ENCODE measurements around the gene IGF1R. TPM values are rescaled to one million over a fixed set of nuclear protein-coding genes. Genes with fewer than 3 reads are reported as not detected.

Gene IGF1R
- total and polyA plus RNA-seq, 2 of the 8 experiments (the other 6 are each of a cell fraction or from before 2014, with no cell fraction given): 32.9 to 109 TPM

DNA sequence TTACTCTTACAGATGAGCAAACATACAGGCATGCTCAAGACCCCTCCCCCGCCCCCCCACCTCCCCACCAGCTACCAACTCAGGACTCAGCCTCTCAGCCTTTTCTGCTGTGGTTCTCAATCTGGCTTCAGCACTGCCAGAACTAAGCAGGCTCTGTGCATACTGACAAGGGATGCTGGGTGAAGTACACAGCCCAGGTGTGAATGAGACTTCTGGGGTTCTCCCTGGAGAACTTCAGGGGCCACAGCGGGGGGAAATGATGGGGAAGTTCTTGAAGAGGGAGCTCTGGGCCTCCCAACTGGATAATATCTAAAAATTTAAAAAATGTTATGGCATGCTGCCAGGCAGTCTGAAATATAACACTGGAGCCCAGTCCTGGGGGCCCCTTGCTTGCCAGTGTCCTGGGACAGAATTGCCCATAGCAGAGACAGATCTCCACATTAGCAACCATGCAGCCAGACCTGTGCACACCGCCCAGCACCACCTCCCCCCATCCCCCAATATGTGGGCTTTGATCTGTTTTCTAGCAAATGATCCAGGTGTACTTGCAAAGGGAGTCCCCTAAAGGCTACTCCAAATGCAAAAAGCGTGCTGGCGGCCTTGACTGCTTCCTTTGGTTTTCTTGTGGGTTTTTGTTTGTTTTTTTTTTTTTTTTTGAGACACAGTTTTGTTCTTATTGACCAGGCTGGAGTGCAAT is 317.9 kb downstream of the IGF1R start:
- 75% methylated on average over 5 of the region's 5 CpGs; no CpG with 5 or more reads in 1 of the 2 experiments for WGBS, 2 experiments (ENCODE audit: extremely low coverage in 1 of 2, insufficient coverage in 1 of 2, insufficient read length in 1 of 2, insufficient replicate concordance in 2 of 2, low coverage in 1 of 2, low lambda C conversion rate in 2 of 2, missing lambda C conversion rate in 1 of 2)

More for the DNA sequence above, 317.9 kb downstream of the IGF1R start:
- no peak for FAIRE-seq
- Histone ChIP-seq H2AK5ac (ENCODE audit: low read depth, low read length) (no peak overlapping the region), H3K14ac (ENCODE audit: insufficient read length) (no peak overlapping the region), H3K56ac (replicated peaks; ENCODE audit: insufficient read length, low read depth, low read length) (no peak overlapping the region), H3K4me1 (replicated peaks in 1 of 4; ENCODE audit: control insufficient read depth in 3 of 4, insufficient read depth in 4 of 4, low read length in 3 of 4) (no peaks in the 10 kb centered on the region; a peak in 1 of 7 replicates), H2BK120ac (replicated peaks; ENCODE audit: low read depth, low read length) (no peak overlapping the region), H4K5ac (ENCODE audit: insufficient read length, low read depth, low read length) (no peak overlapping the region), H3K27ac (ENCODE audit: low read depth, low read length) (no peak overlapping the region), H3K9ac (replicated peaks in 1 of 4; ENCODE audit: extremely low read depth in 1 of 4, low read depth in 3 of 4, low read length in 3 of 4) (no peak overlapping the region), H4K91ac (replicated peaks; ENCODE audit: insufficient read length, low read length) (no peak overlapping the region), H2AFZ (ENCODE audit: low read length) (no peak overlapping the region), H2BK20ac (ENCODE audit: low read length) (no peak overlapping the region), H3K36me3 (ENCODE audit: control insufficient read depth in 2 of 4, insufficient read depth in 4 of 4, low read length in 3 of 4) (peaks cover 8 to 16% (median 15%) of the 10 kb centered on the region in 4 experiments; a peak in 7 of 8 replicates), H3K9me3 (ENCODE audit: insufficient read depth in 2 of 2, low read depth in 1 of 2, low read length in 1 of 2) (0 out of 4 replicates have a peak, but pooled peaks cover 3 to 4% of the 10 kb centered on the region in 2 experiments), H2BK5ac (ENCODE audit: low read depth, low read length) (no peak overlapping the region), H2BK15ac (ENCODE audit: low read length) (no peak overlapping the region), H3K79me1 (ENCODE audit: low read depth, low read length) (no peaks in the 10 kb centered on the region; the same call in 1 of the 2 replicates), H3K4me3 (ENCODE audit: extremely low read depth in 1 of 4, insufficient read depth in 2 of 4, low read depth in 3 of 4, low read length in 4 of 4) (no peak overlapping the region), H3K4ac (replicated peaks; ENCODE audit: insufficient read length, low read depth, low read length) (no peak overlapping the region), H3K18ac (ENCODE audit: extremely low read depth, low read length) (no peak overlapping the region), H3K4me2 (ENCODE audit: insufficient read depth in 1 of 2, low read depth in 2 of 2, low read length in 2 of 2) (no peak overlapping the region), H4K8ac (ENCODE audit: extremely low read depth, insufficient read depth, low read length) (no peak overlapping the region), H3K23ac (ENCODE audit: insufficient read length) (no peak overlapping the region), H3K79me2 (ENCODE audit: control insufficient read depth in 1 of 2, insufficient read depth in 2 of 2, low read length in 2 of 2) (no peaks in the 10 kb centered on the region), H2BK12ac (ENCODE audit: low read depth, low read length) (no peak overlapping the region), H4K20me1 (replicated peaks in 1 of 2; ENCODE audit: control insufficient read depth in 1 of 2, insufficient read depth in 2 of 2, low read length in 2 of 2) (no peaks in the 10 kb centered on the region), H3K27me3 (replicated peaks in 1 of 4; ENCODE audit: control insufficient read depth in 3 of 4, extremely low read depth in 1 of 4, insufficient read depth in 3 of 4, low read length in 3 of 4) (no peaks in the 10 kb centered on the region), H3K23me2 (ENCODE audit: low read depth, low read length) (no peaks in the 10 kb centered on the region)
- no peak for DNase-seq (ENCODE audit: low read depth in 1 of 2, low spot score in 2 of 2)
- TF ChIP-seq GTF2F1 (IDR thresholded peaks at IDR 0.05; ENCODE audit: borderline replicate concordance, low read depth, low read length) (no peak), POLR2A (IDR thresholded peaks at IDR 0.05; ENCODE audit: control extremely low read depth in 1 of 2, low read depth in 2 of 2, low read length in 2 of 2) (no peak), RXRA (IDR thresholded peaks at IDR 0.05; ENCODE audit: insufficient read depth, low read depth, low read length) (no peak), BRCA1 (IDR thresholded peaks at IDR 0.05; ENCODE audit: low read depth, low read length) (no peak), HDAC6 (IDR thresholded peaks at IDR 0.05; ENCODE audit: low read depth, low read length) (no peak), EGR1 (IDR thresholded peaks at IDR 0.05; ENCODE audit: borderline replicate concordance, low read depth, low read length) (no peak), CEBPB (IDR thresholded peaks at IDR 0.05; ENCODE audit: low read depth, low read length) (no peak), JUND (IDR thresholded peaks at IDR 0.05; ENCODE audit: low read length) (no peak), TEAD4 (IDR thresholded peaks at IDR 0.05; ENCODE audit: low read depth, low read length) (no peak), PHF8 (conservative IDR thresholded peaks at IDR 0.05; ENCODE audit: low read depth, low read length) (no peak), TAF7 (optimal IDR thresholded peaks at IDR 0.05; ENCODE audit: borderline replicate concordance, low read depth, low read length) (no peak), ZNF274 (IDR thresholded peaks at IDR 0.05; ENCODE audit: borderline replicate concordance, extremely low read depth, low read length) (no peak), BACH1 (IDR thresholded peaks at IDR 0.05; ENCODE audit: low read length) (no peak)
- ChIA-PET CTCF (ENCODE audit: partially characterized antibody) (interaction anchor here (0.6 to 1.9 kb wide), 5 partner anchors 70 to 385 kb away, joined by 3 to 5 read pairs (median 4); no protein-coding TSS in a partner anchor), POLR2A (ENCODE audit: partially characterized antibody) (interaction anchor here (1.9 kb wide), 1 partner anchor 39 kb away, joined by 4 read pairs; no protein-coding TSS in a partner anchor)
